IMR-90 (cell line): ENCODE results near the gene FEN1. TPM values are rescaled to one million over a fixed set of nuclear protein-coding genes. Genes with fewer than 3 reads are reported as not detected.

Source experiments
- ATAC-seq: fragments of 200-7000 bp; cut with Tn5 transposase; 2 replicates; pipeline ENCODE4 v1.9.1; 2020; ENCODE audit warnings: low read depth, mild to moderate bottlenecking, moderate library complexity
- BruUV-seq: library from RNA; stranded (reverse); fragments of 400-500 nt; replicated peaks from 2 replicates; lab custom pipeline; 2021; lab: Mats Ljungman, UMichigan
- CTCF ChIA-PET: fragments of 300-600 bp; formaldehyde crosslinking; extraction: SDS; loops from one replicate; lab custom pipeline; 2021; ENCODE audit warnings: antibody characterized with exemption; lab: Yijun Ruan, JAX
- POLR2A ChIA-PET: fragments of 300-600 bp; sonication (Branson Sonifier 250); formaldehyde crosslinking; loops from one replicate; lab custom pipeline; 2022; ENCODE audit warnings: antibody characterized with exemption; ENCODE audit not compliant: unreplicated experiment; lab: Charles Lee
- DNase-seq: peaks from one replicate; pipeline ENCODE4 v3.0.0; 2013
- H2AFZ ChIP-seq: replicated peaks from 2 replicates; pipeline ENCODE3; 2013; ENCODE audit warnings: low read length, mild to moderate bottlenecking; ENCODE audit not compliant: poor library complexity
- H2AK5ac ChIP-seq: 2 replicates; pipeline ENCODE4 v1.6.1; 2013; ENCODE audit warnings: low read depth, low read length, inconsistent platforms
- H2AK9ac ChIP-seq: replicated peaks from 2 replicates; pipeline ENCODE3; 2013; ENCODE audit warnings: mild to moderate bottlenecking, low read depth, low read length, moderate library complexity; ENCODE audit not compliant: poor library complexity
- H2BK120ac ChIP-seq: 2 replicates; pipeline ENCODE4 v1.6.1; 2013; ENCODE audit warnings: low read depth, low read length, inconsistent platforms
- H2BK15ac ChIP-seq: 3 replicates; pipeline ENCODE4 v1.6.1; 2013; ENCODE audit warnings: low read depth, low read length, inconsistent platforms
- H2BK20ac ChIP-seq: 2 replicates; pipeline ENCODE4 v1.6.1; 2013; ENCODE audit warnings: low read depth, mild to moderate bottlenecking, inconsistent platforms, low read length, moderate library complexity
- H2BK5ac ChIP-seq: 2 replicates; pipeline ENCODE4 v1.6.1; 2013; ENCODE audit warnings: mild to moderate bottlenecking, low read depth, low read length, inconsistent platforms; ENCODE audit not compliant: poor library complexity, severe bottlenecking
- H3K14ac ChIP-seq: replicated peaks from 2 replicates; pipeline ENCODE4 v1.6.1; 2013; ENCODE audit warnings: low read depth, low read length, inconsistent platforms
- H3K18ac ChIP-seq: 2 replicates; pipeline ENCODE4 v1.6.1; 2013; ENCODE audit warnings: low read depth, low read length, control low read depth
- H3K23ac ChIP-seq: 2 replicates; pipeline ENCODE4 v1.6.1; 2013; ENCODE audit warnings: low read depth, low read length, inconsistent platforms
- H3K27ac ChIP-seq: 2 replicates; pipeline ENCODE4 v1.5.1; 2013; ENCODE audit warnings: mild to moderate bottlenecking, control low read depth, low read length; ENCODE audit not compliant: insufficient read depth
- H3K27me3 ChIP-seq: 2 replicates; pipeline ENCODE4 v1.6.1; 2013; ENCODE audit warnings: low read length; ENCODE audit not compliant: control insufficient read depth, insufficient read depth
- H3K36me3 ChIP-seq: 2 replicates; pipeline ENCODE4 v1.6.1; 2013; ENCODE audit warnings: low read length, mixed read lengths; ENCODE audit not compliant: control insufficient read depth, insufficient read depth
- H3K4ac ChIP-seq: 2 replicates; pipeline ENCODE4 v1.6.1; 2013; ENCODE audit warnings: low read depth, low read length, inconsistent platforms
- H3K4me1 ChIP-seq: 2 replicates; pipeline ENCODE4 v1.6.1; 2013; ENCODE audit warnings: low read length, mixed read lengths; ENCODE audit not compliant: control insufficient read depth, insufficient read depth
- H3K4me2 ChIP-seq: 2 replicates; pipeline ENCODE4 v1.6.1; 2013; ENCODE audit warnings: low read depth, mild to moderate bottlenecking, control low read depth, low read length, moderate library complexity
- H3K4me3 ChIP-seq: 2 replicates; pipeline ENCODE4 v1.5.1; 2013; ENCODE audit warnings: low read depth, mild to moderate bottlenecking, control low read depth, low read length, moderate library complexity; ENCODE audit not compliant: insufficient read depth
- H3K56ac ChIP-seq: 2 replicates; pipeline ENCODE4 v1.6.1; 2013; ENCODE audit warnings: low read length, inconsistent platforms; ENCODE audit not compliant: insufficient read depth; ENCODE audit errors: extremely low read depth
- H3K79me1 ChIP-seq, 2 experiments: 2 replicates each; pipeline ENCODE4 v1.6.1; 2013; ENCODE audit warnings: low read length in 2 of 2, inconsistent platforms in 1 of 2, low read depth in 1 of 2
- H3K9ac ChIP-seq: 2 replicates; pipeline ENCODE4 v1.6.1; 2013; ENCODE audit warnings: low read depth, low read length, control low read depth
- H3K9me1 ChIP-seq: 2 replicates; pipeline ENCODE4 v1.6.1; 2013; ENCODE audit warnings: low read length, inconsistent platforms; ENCODE audit not compliant: insufficient read depth
- H3K9me3 ChIP-seq: 2 replicates; pipeline ENCODE4 v1.6.1; 2013; ENCODE audit warnings: low read length; ENCODE audit not compliant: control insufficient read depth, insufficient read depth
- H4K20me1 ChIP-seq: 2 replicates; pipeline ENCODE4 v1.6.1; 2013; ENCODE audit warnings: low read length, inconsistent platforms; ENCODE audit not compliant: insufficient read depth
- H4K5ac ChIP-seq: 2 replicates; pipeline ENCODE4 v1.6.1; 2013; ENCODE audit warnings: mild to moderate bottlenecking, low read depth, low read length, control low read depth
- H4K8ac ChIP-seq, 2 experiments: 2 replicates each; pipeline ENCODE4 v1.6.1; 2013; ENCODE audit warnings: low read depth in 2 of 2, low read length in 2 of 2, control low read depth in 1 of 2, inconsistent platforms in 1 of 2
- H4K91ac ChIP-seq: 2 replicates; pipeline ENCODE4 v1.6.1; 2013; ENCODE audit warnings: low read depth, low read length, inconsistent platforms; ENCODE audit not compliant: insufficient read depth
- BHLHE40 ChIP-seq: fragments of 150-350 bp; IDR thresholded peaks from 2 replicates; pipeline ENCODE4 v1.6.1; 2016; ENCODE audit warnings: mild to moderate bottlenecking, low read depth, low read length
- CHD1 ChIP-seq: IDR thresholded peaks from 2 replicates; pipeline ENCODE4 v1.6.1; 2012; ENCODE audit warnings: low read depth, low read length, improper control_type of control experiment
- CTCF ChIP-seq: conservative IDR thresholded peaks from 2 replicates; pipeline ENCODE4 v1.5.1; 2012; ENCODE audit warnings: mild to moderate bottlenecking, low read depth, low read length, improper control_type of control experiment
- ELK1 ChIP-seq: fragments of 150-350 bp; IDR thresholded peaks from 2 replicates; pipeline ENCODE4 v1.6.1; 2016; ENCODE audit warnings: low read depth, mild to moderate bottlenecking, low read length, moderate library complexity, borderline replicate concordance
- FOS ChIP-seq: fragments of 150-350 bp; IDR thresholded peaks from 2 replicates; pipeline ENCODE4 v1.6.1; 2016; ENCODE audit warnings: low read depth, low read length
- MAZ ChIP-seq: IDR thresholded peaks from 2 replicates; pipeline ENCODE4 v1.6.1; 2012; ENCODE audit warnings: low read depth, mild to moderate bottlenecking, low read length, improper control_type of control experiment, moderate library complexity, borderline replicate concordance
- MXI1 ChIP-seq: IDR thresholded peaks from 2 replicates; pipeline ENCODE4 v1.6.1; 2012; ENCODE audit warnings: low read depth, mild to moderate bottlenecking, low read length, moderate library complexity, borderline replicate concordance
- POLR2A ChIP-seq: IDR thresholded peaks from 2 replicates; pipeline ENCODE4 v1.6.1; 2012; ENCODE audit warnings: mild to moderate bottlenecking, low read depth, low read length
- RCOR1 ChIP-seq: IDR thresholded peaks from 2 replicates; pipeline ENCODE4 v1.6.1; 2012; ENCODE audit warnings: mild to moderate bottlenecking, low read length, improper control_type of control experiment; ENCODE audit not compliant: insufficient replicate concordance
- RFX5 ChIP-seq: IDR thresholded peaks from 2 replicates; pipeline ENCODE4 v1.8.0; 2012; ENCODE audit warnings: low read depth, mild to moderate bottlenecking, low read length, moderate library complexity
- USF2 ChIP-seq: fragments of 150-350 bp; IDR thresholded peaks from 2 replicates; pipeline ENCODE4 v1.6.1; 2017; ENCODE audit warnings: mild to moderate bottlenecking, antibody characterized with exemption, low read length, low read depth
- WGBS, 2 experiments: methylation state at CpG; one replicate each; pipeline versions ENCODE4 v1.1.5 to v1.1.7; 2013; ENCODE audit warnings: missing lambda C conversion rate in 2 of 2; ENCODE audit not compliant: insufficient read length in 1 of 2; ENCODE audit errors: extremely low coverage in 2 of 2; 5-methylcytosine and 5-hydroxymethylcytosine counted together
- dilution Hi-C: fragments of 300-500 bp; cut with HindIII; formaldehyde crosslinking; loops from one replicate; pipeline ENCODE4 v1.14.3; 2018; ENCODE audit warnings: low sequenced_read_pairs; ENCODE audit not compliant: unreplicated experiment
- in situ Hi-C: fragments of 300-500 bp; cut with MboI; formaldehyde crosslinking; loops from 3 replicates; pipeline ENCODE4 v1.14.3; 2019; ENCODE audit warnings: low sequenced_read_pairs, inconsistent platforms, mixed read lengths
- intact Hi-C: fragments of 100-400 bp; cut with micrococcal nuclease; formaldehyde crosslinking; loops from 2 replicates; pipeline ENCODE4 v1.10.0; 2022
- polyA plus RNA-seq, 3 experiments: library from polyadenylated mRNA; depleted of rRNA; stranded (reverse); fragments of >200 nt; gene quantifications; 2 replicates each; pipeline ENCODE4 v1.2.3, GENCODE V29; 2012; ENCODE audit warnings: low replicate concordance in 1 of 3
- total RNA-seq: library from RNA; depleted of rRNA; stranded (reverse); fragments of >200 nt; gene quantifications from 2 replicates; pipeline ENCODE4 v1.2.3, GENCODE V29; 2012

Gene FEN1
- total and polyA plus RNA-seq, 2 of the 4 experiments (the other 2 are of a cell fraction) = 23.0 to 41.9 TPM

- H3K27ac ChIP-seq = no peak overlapping the region
- no peak overlapping the region for H2BK120ac ChIP-seq
- no peak overlapping the region for H3K18ac ChIP-seq
- WGBS, 2 experiments = no CpG with 5 or more reads among the region's 11 CpGs
- H3K23ac ChIP-seq = no peak overlapping the region
- H3K14ac ChIP-seq = no peak overlapping the region
- H3K36me3 ChIP-seq = no peaks in the 10 kb centered on the region
- no peak overlapping the region; the same call in 1 of the 2 replicates for H4K5ac ChIP-seq
- H3K4ac ChIP-seq = no peak overlapping the region
- H3K4me2 ChIP-seq = no peak overlapping the region
- H3K56ac ChIP-seq = no peak overlapping the region
- H4K20me1 ChIP-seq = no peaks in the 10 kb centered on the region
- H2AK9ac ChIP-seq = peak overlapping the region; percentile 57
- ChIA-PET POLR2A (no interaction called here), CTCF (no interaction called here)
- no peak overlapping the region for H2BK20ac ChIP-seq
- H4K8ac ChIP-seq = no peak overlapping the region; a peak in 1 of 4 replicates
- no peaks in the 10 kb centered on the region for H3K9me3 ChIP-seq
- ATAC-seq = no peak
- no TSS peak for BruUV-seq
- in situ Hi-C loops (no loop called here), dilution Hi-C loops (no loop called here), intact Hi-C loops (no loop called here)
- no peaks in the 10 kb centered on the region for H3K9me1 ChIP-seq
- H3K9ac ChIP-seq = no peak overlapping the region
- DNase-seq = no peak
- no peak overlapping the region for H4K91ac ChIP-seq
- no peak overlapping the region for H2AK5ac ChIP-seq
- H2BK5ac ChIP-seq = no peak overlapping the region
- H2BK15ac ChIP-seq = no peak overlapping the region
- no peaks in the 10 kb centered on the region; a peak in 1 of 4 replicates for H3K79me1 ChIP-seq
- TF ChIP-seq RCOR1 (no peak), CHD1 (no peak), ELK1 (no peak), USF2 (no peak), POLR2A (no peak), MAZ (no peak), FOS (no peak), RFX5 (no peak), BHLHE40 (no peak), CTCF (no peak), MXI1 (no peak)
- no peak overlapping the region for H2AFZ ChIP-seq
- H3K4me1 ChIP-seq = peaks cover 10% of the 10 kb centered on the region
- no peak overlapping the region for H3K4me3 ChIP-seq
- H3K27me3 ChIP-seq = no peaks in the 10 kb centered on the region
These were observed 24.2 kb upstream of the FEN1 start for GRCh38 chr11:61768376-61769076.
